ENCODE measurements around the gene IL13RA1. TPM values are rescaled to one million over a fixed set of nuclear protein-coding genes. Genes with fewer than 3 reads are reported as not detected.

IL13RA1 gene
- total and polyA plus RNA-seq, 7 donors = 16.9 to 56.1 (median 32.8) TPM

GRCh38 chrX:118734909-118735308 is 7.5 kb downstream of the IL13RA1 start:
- Histone ChIP-seq H3K36me3 (ENCODE audit: insufficient read depth in 1 of 2, low read depth in 1 of 2) (no peaks in the 10 kb centered on the region), H3K27me3 (ENCODE audit: insufficient read depth in 3 of 3, low read length in 2 of 3) (no peaks in the 10 kb centered on the region), H3K27ac (no peak overlapping the region), H3K4me1 (peaks cover 5% of the 10 kb centered on the region), H3K4me3 (no peak overlapping the region), H3K9me3 (peaks cover 9% of the 10 kb centered on the region)
- TF ChIP-seq CTCF (IDR thresholded peaks at IDR 0.05) = no peak
- no peak for ATAC-seq
- intact Hi-C loops (cut with DNase I) = no loop called here
- DNase-seq = no peak
- WGBS, 3 donors = 90 to 95% (median 94%) methylated on average over 2 of the region's 2 CpGs

- DNase-seq = no peak
Observed at GRCh38 chrX:118736394-118737010, 9.1 kb downstream of the IL13RA1 start.

GRCh38 chrX:118739577-118739976 is 12.2 kb downstream of the IL13RA1 start:
- no peak overlapping the region for H3K4me3 ChIP-seq
- ATAC-seq (no peak), DNase-seq (no peak)
- no peak for TF ChIP-seq CTCF (IDR thresholded peaks at IDR 0.05)
- no peaks in the 10 kb centered on the region for H3K9me3 ChIP-seq
- H3K4me1 ChIP-seq = peaks cover 2% of the 10 kb centered on the region
- H3K27ac ChIP-seq = no peak overlapping the region
- intact Hi-C loops (cut with DNase I) = no loop called here
- H3K27me3 ChIP-seq (ENCODE audit: insufficient read depth in 3 of 3, low read length in 2 of 3) = no peaks in the 10 kb centered on the region
- peaks cover 0 to 6% of the 10 kb centered on the region in 2 donors for H3K36me3 ChIP-seq (ENCODE audit: insufficient read depth in 1 of 2, low read depth in 1 of 2)

More at GRCh38 chrX:118736394-118737010, 9.1 kb downstream of the IL13RA1 start:
- WGBS, 3 donors = 79 to 93% (median 92%) methylated on average over 7 of the region's 7 CpGs
- Histone ChIP-seq H3K9me3 (peaks cover 9% of the 10 kb centered on the region), H3K36me3 (ENCODE audit: insufficient read depth in 1 of 2, low read depth in 1 of 2) (peaks cover 0 to 4% of the 10 kb centered on the region in 2 donors), H3K27me3 (ENCODE audit: insufficient read depth in 3 of 3, low read length in 2 of 3) (no peaks in the 10 kb centered on the region), H3K27ac (no peak overlapping the region), H3K4me3 (no peak overlapping the region), H3K4me1 (peaks cover under 1% of the 10 kb centered on the region)
- no peak for TF ChIP-seq CTCF (IDR thresholded peaks at IDR 0.05)
- intact Hi-C loops (cut with DNase I) = no loop called here
- ATAC-seq = no peak

- H3K27ac ChIP-seq = no peak overlapping the region
- DNase-seq = no peak
- no peaks in the 10 kb centered on the region for H3K9me3 ChIP-seq
- H3K4me1 ChIP-seq = peaks cover 9% of the 10 kb centered on the region
- ATAC-seq = no peak
- H3K27me3 ChIP-seq (ENCODE audit: insufficient read depth in 3 of 3, low read length in 2 of 3) = no peaks in the 10 kb centered on the region
- TF ChIP-seq CTCF (IDR thresholded peaks at IDR 0.05) = no peak
- peaks cover 0 to 6% of the 10 kb centered on the region in 2 donors for H3K36me3 ChIP-seq (ENCODE audit: insufficient read depth in 1 of 2, low read depth in 1 of 2)
- intact Hi-C loops (cut with DNase I) = no loop called here
- H3K4me3 ChIP-seq = no peak overlapping the region
- 53 to 70% (median 69%) methylated on average over 5 of the region's 5 CpGs for WGBS, 3 donors
Observed at GRCh38 chrX:118740276-118740889, 13.0 kb downstream of the IL13RA1 start.

Data from psoas muscle (tissue), 8 donors.